Activated T-cell treated with anti-CD3 and anti-CD28 coated beads, Interleukin-2, amount 50 U/mL, for 24 hours (primary cell): ENCODE results near the gene CDK5RAP3.

Source experiments
- DNase-seq: peaks from one replicate; pipeline ENCODE4 v3.0.0-alpha.2; 2020
- H3K27ac Mint-ChIP-seq: 2 replicates; pipeline ENCODE4 v1.8.0; 2020; ENCODE audit warnings: mild to moderate bottlenecking, mixed read lengths
- H3K27me3 Mint-ChIP-seq: 2 replicates; pipeline ENCODE4 v1.8.0; 2020; ENCODE audit warnings: mixed read lengths
- H3K36me3 Mint-ChIP-seq: 2 replicates; pipeline ENCODE4 v1.8.0; 2020; ENCODE audit warnings: low read depth, mixed read lengths
- H3K4me1 Mint-ChIP-seq: 2 replicates; pipeline ENCODE4 v1.8.0; 2020; ENCODE audit warnings: low read depth, mixed read lengths
- H3K4me3 Mint-ChIP-seq: 2 replicates; pipeline ENCODE4 v1.8.0; 2020; ENCODE audit warnings: mild to moderate bottlenecking, moderate library complexity, mixed read lengths
- H3K9me3 Mint-ChIP-seq: 2 replicates; pipeline ENCODE4 v1.8.0; 2020; ENCODE audit warnings: mixed read lengths

Gene CDK5RAP3

GRCh38 chr17:47956791-47957590, 13.9 kb upstream of the CDK5RAP3 start:
- Mint-ChIP-seq H3K27me3 (no peaks in the 10 kb centered on the region), H3K27ac (no peak overlapping the region), H3K36me3 (peaks cover 17% of the 10 kb centered on the region), H3K4me3 (no peak overlapping the region), H3K4me1 (no peaks in the 10 kb centered on the region), H3K9me3 (no peaks in the 10 kb centered on the region)
- no peak for DNase-seq

GRCh38 chr17:47957591-47958490, 13.1 kb upstream of the CDK5RAP3 start, which contains the start of gene PRR15L:
Gene PRR15L (minus strand): TSS chr17:47957883. CDS start chr17:47953234, 4,649 bp downstream.
- Mint-ChIP-seq H3K9me3 (no peaks in the 10 kb centered on the region), H3K36me3 (peaks cover 10% of the 10 kb centered on the region), H3K27ac (no peak within 1 kb of the TSS), H3K4me3 (no peak within 1 kb of the TSS), H3K27me3 (no peaks in the 10 kb centered on the region), H3K4me1 (no peaks in the 10 kb centered on the region)
- DNase-seq, result no peak

- Mint-ChIP-seq H3K36me3 (no peaks in the 10 kb centered on the region), H3K9me3 (no peaks in the 10 kb centered on the region), H3K27ac (no peak overlapping the region), H3K4me1 (no peaks in the 10 kb centered on the region), H3K4me3 (no peak overlapping the region), H3K27me3 (no peaks in the 10 kb centered on the region)
- no peak for DNase-seq
Observed at GRCh38 chr17:47959825-47960655, 10.9 kb upstream of the CDK5RAP3 start.

GRCh38 chr17:47961406-47961805, 9.5 kb upstream of the CDK5RAP3 start:
- H3K27me3 Mint-ChIP-seq, result no peaks in the 10 kb centered on the region

GRCh38 chr17:47962901-47963300, 8.0 kb upstream of the CDK5RAP3 start:
- Mint-ChIP-seq H3K27me3 (no peaks in the 10 kb centered on the region), H3K4me3 (no peak overlapping the region), H3K27ac (no peak overlapping the region), H3K9me3 (no peaks in the 10 kb centered on the region), H3K36me3 (no peaks in the 10 kb centered on the region), H3K4me1 (no peaks in the 10 kb centered on the region)
- DNase-seq, result no peak

More at GRCh38 chr17:47961406-47961805, 9.5 kb upstream of the CDK5RAP3 start:
- no peak overlapping the region for H3K27ac Mint-ChIP-seq
- no peaks in the 10 kb centered on the region for H3K9me3 Mint-ChIP-seq
- no peak for DNase-seq
- no peaks in the 10 kb centered on the region for H3K4me1 Mint-ChIP-seq
- H3K4me3 Mint-ChIP-seq, result no peak overlapping the region
- H3K36me3 Mint-ChIP-seq, result no peaks in the 10 kb centered on the region

- Mint-ChIP-seq H3K4me1 (peaks cover 2% of the 10 kb centered on the region), H3K27ac (no peak overlapping the region), H3K36me3 (no peaks in the 10 kb centered on the region), H3K9me3 (no peaks in the 10 kb centered on the region), H3K27me3 (no peaks in the 10 kb centered on the region), H3K4me3 (no peak overlapping the region)
- DNase-seq, result no peak
Observed at GRCh38 chr17:47964856-47965255, 6.1 kb upstream of the CDK5RAP3 start.

- no peak overlapping the region for H3K27ac Mint-ChIP-seq
- peaks cover 2% of the 10 kb centered on the region for H3K36me3 Mint-ChIP-seq
- H3K9me3 Mint-ChIP-seq, result no peaks in the 10 kb centered on the region
- H3K4me3 Mint-ChIP-seq, result no peak overlapping the region
- H3K4me1 Mint-ChIP-seq, result peaks cover 12% of the 10 kb centered on the region
- DNase-seq, result no peak
- H3K27me3 Mint-ChIP-seq, result no peaks in the 10 kb centered on the region
Observed at GRCh38 chr17:47966079-47966519, 4.8 kb upstream of the CDK5RAP3 start.

GRCh38 chr17:47967607-47968252, 3.2 kb upstream of the CDK5RAP3 start:
- peaks cover 14% of the 10 kb centered on the region for H3K36me3 Mint-ChIP-seq
- no peak overlapping the region for H3K4me3 Mint-ChIP-seq
- H3K27me3 Mint-ChIP-seq, result no peaks in the 10 kb centered on the region
- H3K4me1 Mint-ChIP-seq, result peaks cover 24% of the 10 kb centered on the region
- H3K9me3 Mint-ChIP-seq, result no peaks in the 10 kb centered on the region
- DNase-seq, result no peak
- H3K27ac Mint-ChIP-seq, result no peak overlapping the region

- Mint-ChIP-seq H3K27me3 (no peaks in the 10 kb centered on the region), H3K27ac (no peak overlapping the region), H3K4me3 (no peak overlapping the region), H3K9me3 (no peaks in the 10 kb centered on the region), H3K4me1 (peaks cover 28% of the 10 kb centered on the region), H3K36me3 (peaks cover 26% of the 10 kb centered on the region)
- DNase-seq, result no peak
Observed at GRCh38 chr17:47968836-47969235, 2.1 kb upstream of the CDK5RAP3 start.

GRCh38 chr17:47969930-47970724, 786 bp upstream of the CDK5RAP3 start:
- Mint-ChIP-seq H3K9me3 (no peaks in the 10 kb centered on the region), H3K27me3 (no peaks in the 10 kb centered on the region), H3K27ac (peak overlapping the region; percentile 8), H3K4me1 (peaks cover 28% of the 10 kb centered on the region), H3K36me3 (peaks cover 38% of the 10 kb centered on the region), H3K4me3 (peak overlapping the region; percentile 95)
- DNase-seq, result no peak

GRCh38 chr17:47973541-47973940, 2.6 kb downstream of the CDK5RAP3 start:
- Mint-ChIP-seq H3K4me3 (no peak overlapping the region), H3K9me3 (no peaks in the 10 kb centered on the region), H3K27me3 (no peaks in the 10 kb centered on the region), H3K4me1 (peaks cover 28% of the 10 kb centered on the region), H3K27ac (no peak overlapping the region), H3K36me3 (peaks cover 73% of the 10 kb centered on the region)
- no peak for DNase-seq

- no peaks in the 10 kb centered on the region for H3K9me3 Mint-ChIP-seq
- H3K36me3 Mint-ChIP-seq, result peaks cover 90% of the 10 kb centered on the region
- no peaks in the 10 kb centered on the region for H3K27me3 Mint-ChIP-seq
- peaks cover 21% of the 10 kb centered on the region for H3K4me1 Mint-ChIP-seq
- DNase-seq, result no peak
- no peak overlapping the region for H3K4me3 Mint-ChIP-seq
- H3K27ac Mint-ChIP-seq, result no peak overlapping the region
Observed at GRCh38 chr17:47975189-47975822, 4.4 kb downstream of the CDK5RAP3 start.

- Mint-ChIP-seq H3K4me1 (peaks cover 18% of the 10 kb centered on the region), H3K27ac (no peak overlapping the region)
Observed at GRCh38 chr17:47975823-47976205, 4.9 kb downstream of the CDK5RAP3 start.

More at GRCh38 chr17:47975823-47976205, 4.9 kb downstream of the CDK5RAP3 start:
- no peaks in the 10 kb centered on the region for H3K27me3 Mint-ChIP-seq
- H3K9me3 Mint-ChIP-seq, result no peaks in the 10 kb centered on the region
- no peak for DNase-seq
- H3K4me3 Mint-ChIP-seq, result no peak overlapping the region
- peaks cover 95% of the 10 kb centered on the region for H3K36me3 Mint-ChIP-seq
